ENCODE measurements around the gene SPINK9. TPM values are rescaled to one million over a fixed set of nuclear protein-coding genes. Genes with fewer than 3 reads are reported as not detected.

The SPINK9 gene
- total and polyA plus RNA-seq, 5 experiments from 2014 or later = not detected

DNA sequence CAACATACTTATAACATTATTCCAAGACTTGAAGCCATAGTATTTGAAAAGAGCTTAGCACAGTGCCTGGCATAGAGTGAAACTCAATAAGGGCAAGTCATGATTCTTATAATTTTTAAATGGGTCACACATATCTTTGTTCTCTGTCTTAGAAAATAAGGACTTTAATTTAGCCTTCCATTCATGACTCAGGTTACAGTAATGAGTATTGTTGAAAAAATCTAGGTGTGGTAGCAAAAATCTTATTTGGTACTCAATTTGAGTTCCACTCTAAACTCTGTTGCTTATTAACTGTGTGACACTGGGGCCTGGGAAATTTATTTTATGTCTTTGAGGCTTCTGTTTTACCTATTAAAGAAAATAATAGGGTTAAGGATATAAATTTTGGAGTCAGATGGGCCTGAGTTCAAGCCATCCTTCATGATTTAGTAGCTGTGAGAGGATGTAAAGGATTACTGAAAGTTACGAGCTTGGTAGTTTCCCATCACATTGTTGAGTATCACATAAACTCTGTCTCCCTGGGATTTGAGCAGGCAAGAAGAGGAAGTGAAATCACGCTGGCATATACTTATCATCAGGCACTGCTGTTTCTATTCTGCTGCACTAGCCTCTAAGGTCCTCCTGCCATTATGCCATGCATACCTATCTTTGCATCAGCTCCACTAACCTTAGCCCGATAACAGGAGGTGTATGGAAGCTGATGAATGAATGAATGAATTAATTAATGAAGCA is 1.5 kb downstream of the SPINK9 start:
- peaks cover 0 to 4% (median 0%) of the 10 kb centered on the region in 9 donors for H3K9me3 Mint-ChIP-seq
- peaks cover 5 to 11% (median 7%) of the 10 kb centered on the region in 3 donors for H3K36me3 Mint-ChIP-seq
- peaks cover 0 to 1% (median 0%) of the 10 kb centered on the region in 5 donors for H3K27me3 Mint-ChIP-seq
- H3K4me1 Mint-ChIP-seq = no peaks in the 10 kb centered on the region
- H3K27ac Mint-ChIP-seq = no peak overlapping the region
- DNase-seq (no peak), ATAC-seq (no peak)
- POLR2A ChIA-PET = no interaction called here
- no peak overlapping the region for H3K4me3 Mint-ChIP-seq

DNA sequence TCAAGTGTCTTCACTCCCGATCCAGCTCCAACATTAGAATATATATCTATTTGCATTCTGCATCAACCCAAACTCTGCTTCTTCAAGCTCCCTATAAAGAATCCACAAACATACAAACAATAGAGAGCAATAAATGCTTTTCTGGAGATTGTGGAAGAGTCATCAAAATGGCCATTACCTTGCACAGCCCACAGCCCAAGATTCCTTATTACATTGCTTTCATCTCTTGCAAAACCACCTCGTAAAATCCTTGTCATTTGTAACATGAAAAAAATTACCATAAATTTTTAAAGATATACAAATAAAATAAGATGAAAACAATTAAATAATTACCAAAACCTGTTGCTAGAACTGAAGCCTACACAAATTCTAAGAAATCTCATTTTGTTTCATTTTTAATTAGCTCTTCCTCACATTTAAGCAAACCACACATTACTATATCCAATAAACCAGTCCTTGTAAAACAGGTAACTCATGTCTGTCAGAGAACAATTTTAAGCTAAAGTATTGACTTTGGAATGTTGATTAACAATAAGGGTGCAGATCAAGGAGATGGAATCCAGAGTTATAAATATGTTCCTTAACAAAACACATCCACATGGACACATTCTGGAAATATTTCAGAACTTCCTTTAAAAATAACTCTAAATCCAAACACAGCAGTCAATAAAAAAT is 7.1 kb downstream of the SPINK9 start:
- Mint-ChIP-seq H3K36me3 (peaks cover 5 to 6% (median 5%) of the 10 kb centered on the region in 3 donors), H3K27me3 (no peaks in the 10 kb centered on the region), H3K4me3 (no peak overlapping the region), H3K27ac (no peak overlapping the region), H3K9me3 (no peaks in the 10 kb centered on the region), H3K4me1 (no peaks in the 10 kb centered on the region)
- ATAC-seq = no peak
- POLR2A ChIA-PET = no interaction called here
- no peak for DNase-seq

- H3K4me1 Mint-ChIP-seq = no peaks in the 10 kb centered on the region
- no peaks in the 10 kb centered on the region for H3K27me3 Mint-ChIP-seq
- POLR2A ChIA-PET = no interaction called here
- no peak overlapping the region for H3K27ac Mint-ChIP-seq
- H3K4me3 Mint-ChIP-seq = no peak overlapping the region
- H3K9me3 Mint-ChIP-seq = no peaks in the 10 kb centered on the region
- DNase-seq (no peak), ATAC-seq (no peak)
- peaks cover 5 to 7% (median 6%) of the 10 kb centered on the region in 3 donors for H3K36me3 Mint-ChIP-seq
These were observed 7.7 kb downstream of the SPINK9 start for GRCh38 chr5:148343046-148343407.

DNA sequence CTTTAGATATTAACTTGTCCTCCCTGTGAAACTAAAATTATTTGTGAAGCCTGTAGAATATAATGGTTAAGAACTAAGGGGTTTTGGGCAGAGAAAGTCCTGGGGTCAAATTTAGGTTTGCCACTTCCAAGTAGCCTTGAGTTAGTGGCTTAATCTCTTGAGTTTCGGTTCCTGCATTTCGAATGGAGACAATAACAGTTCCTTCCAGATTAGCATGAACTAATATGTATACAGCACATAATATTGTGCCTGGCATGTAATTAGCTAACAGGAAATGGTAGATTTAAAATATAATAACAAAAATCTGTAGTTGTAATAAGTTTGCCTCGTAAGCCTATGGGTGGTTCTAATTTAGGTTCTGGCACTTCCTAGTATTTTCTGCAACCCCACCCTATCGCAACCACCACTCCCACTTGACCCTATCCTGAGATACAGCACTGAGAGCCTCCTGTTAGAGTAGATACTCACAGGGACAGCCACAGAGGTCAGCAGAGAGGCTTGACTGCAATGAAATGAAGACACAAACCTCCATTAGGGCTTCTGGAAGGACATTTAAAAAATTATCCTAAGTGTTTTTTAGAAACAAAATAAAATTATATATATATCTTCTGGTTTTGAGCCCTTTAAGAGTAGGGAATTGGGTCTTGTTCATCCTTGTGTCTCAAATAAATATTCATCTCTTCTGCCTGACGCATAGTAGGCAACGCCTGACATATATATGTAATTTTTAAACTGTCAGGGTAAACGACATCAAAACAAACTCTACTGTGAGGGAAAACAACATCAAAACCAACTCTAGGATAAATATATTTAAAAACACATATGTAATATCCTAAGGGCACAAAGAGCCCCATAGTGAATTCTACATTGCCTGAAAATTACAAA is 8.5 kb downstream of the SPINK9 start:
- H3K4me1 Mint-ChIP-seq = no peaks in the 10 kb centered on the region
- H3K9me3 Mint-ChIP-seq = no peaks in the 10 kb centered on the region
- peaks cover 5 to 10% (median 6%) of the 10 kb centered on the region in 3 donors for H3K36me3 Mint-ChIP-seq
- H3K27ac Mint-ChIP-seq = no peak overlapping the region
- H3K4me3 Mint-ChIP-seq = no peak overlapping the region
- POLR2A ChIA-PET = no interaction called here
- DNase-seq (no peak), ATAC-seq (no peak)
- H3K27me3 Mint-ChIP-seq = no peaks in the 10 kb centered on the region

- H3K9me3 Mint-ChIP-seq = no peaks in the 10 kb centered on the region
- DNase-seq (no peak), ATAC-seq (no peak)
- H3K4me3 Mint-ChIP-seq = no peak overlapping the region
- H3K27me3 Mint-ChIP-seq = no peaks in the 10 kb centered on the region
- no peak overlapping the region for H3K27ac Mint-ChIP-seq
- no peaks in the 10 kb centered on the region for H3K4me1 Mint-ChIP-seq
- POLR2A ChIA-PET = no interaction called here
- H3K36me3 Mint-ChIP-seq = peaks cover 0 to 5% (median 3%) of the 10 kb centered on the region in 3 donors
These were observed 12.3 kb downstream of the SPINK9 start for GRCh38 chr5:148347706-148348105.

DNA sequence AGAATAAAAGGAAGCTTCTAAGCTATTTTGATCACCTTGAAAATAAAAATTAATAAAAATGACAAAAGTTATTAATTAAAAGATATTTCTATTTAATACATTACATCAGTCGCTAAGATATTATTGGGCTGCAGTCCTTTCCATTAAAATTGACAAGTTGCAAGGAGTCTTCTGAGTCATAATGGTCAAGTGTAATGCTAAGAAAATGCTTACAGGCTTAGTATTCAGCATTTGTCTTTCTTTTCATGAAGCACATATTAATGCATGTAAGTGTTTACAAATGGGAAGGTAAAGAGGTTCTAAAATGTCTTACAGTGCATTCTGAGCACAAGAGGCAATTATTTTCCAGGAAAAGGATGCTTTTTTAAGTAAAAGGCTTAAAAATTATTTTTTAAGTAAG is 17.3 kb downstream of the SPINK9 start:
- H3K27ac Mint-ChIP-seq = no peak overlapping the region
- ATAC-seq (no peak), DNase-seq (no peak)
- peaks cover 0 to 3% (median 3%) of the 10 kb centered on the region in 3 donors for H3K36me3 Mint-ChIP-seq
- no peaks in the 10 kb centered on the region for H3K27me3 Mint-ChIP-seq
- no peaks in the 10 kb centered on the region for H3K4me1 Mint-ChIP-seq
- POLR2A ChIA-PET = no interaction called here
- H3K4me3 Mint-ChIP-seq = no peak overlapping the region
- no peaks in the 10 kb centered on the region for H3K9me3 Mint-ChIP-seq

- Mint-ChIP-seq H3K27ac (no peak overlapping the region), H3K9me3 (no peaks in the 10 kb centered on the region), H3K4me1 (no peaks in the 10 kb centered on the region), H3K36me3 (peaks cover 0 to 3% (median 0%) of the 10 kb centered on the region in 3 donors), H3K4me3 (no peak overlapping the region), H3K27me3 (no peaks in the 10 kb centered on the region)
- POLR2A ChIA-PET = no interaction called here
- DNase-seq = no peak
- ATAC-seq = no peak
These were observed 18.3 kb downstream of the SPINK9 start for GRCh38 chr5:148353634-148354033.

- Mint-ChIP-seq H3K4me1 (no peaks in the 10 kb centered on the region), H3K27ac (no peak overlapping the region), H3K4me3 (no peak overlapping the region), H3K27me3 (peaks cover 0 to 4% (median 1%) of the 10 kb centered on the region in 5 donors), H3K9me3 (peaks cover 0 to 29% (median 11%) of the 10 kb centered on the region in 9 donors), H3K36me3 (peaks cover 0 to 30% (median 17%) of the 10 kb centered on the region in 3 donors)
- ATAC-seq (no peak), DNase-seq (no peak)
- POLR2A ChIA-PET = no interaction called here
These were observed 29.0 kb downstream of the SPINK9 start for GRCh38 chr5:148364343-148364742.

- POLR2A ChIA-PET = no interaction called here
- H3K27me3 Mint-ChIP-seq = peaks cover 0 to 3% (median 1%) of the 10 kb centered on the region in 5 donors
- no peaks in the 10 kb centered on the region for H3K4me1 Mint-ChIP-seq
- peaks cover 0 to 19% (median 13%) of the 10 kb centered on the region in 9 donors for H3K9me3 Mint-ChIP-seq
- peaks cover 10 to 21% (median 15%) of the 10 kb centered on the region in 3 donors for H3K36me3 Mint-ChIP-seq
- ATAC-seq (no peak), DNase-seq (no peak)
- H3K4me3 Mint-ChIP-seq = no peak overlapping the region
- no peak overlapping the region for H3K27ac Mint-ChIP-seq
These were observed 32.9 kb downstream of the SPINK9 start for GRCh38 chr5:148368299-148368698.

- peaks cover 11 to 19% (median 15%) of the 10 kb centered on the region in 3 donors for H3K36me3 Mint-ChIP-seq
- peaks cover 0 to 3% (median 0%) of the 10 kb centered on the region in 4 donors for H3K4me1 Mint-ChIP-seq
- DNase-seq = no peak
These were observed 36.9 kb downstream of the SPINK9 start for GRCh38 chr5:148372166-148372725.

GRCh38 chr5:148372893-148373292 is 37.5 kb downstream of the SPINK9 start:
- DNase-seq = no peak
- H3K4me3 Mint-ChIP-seq = no peak overlapping the region
- no peak overlapping the region for H3K27ac Mint-ChIP-seq
- H3K27me3 Mint-ChIP-seq = peaks cover 0 to 3% (median 0%) of the 10 kb centered on the region in 5 donors
- peaks cover 0 to 3% (median 0%) of the 10 kb centered on the region in 4 donors for H3K4me1 Mint-ChIP-seq
- H3K36me3 Mint-ChIP-seq = peaks cover 15 to 22% (median 18%) of the 10 kb centered on the region in 3 donors
- POLR2A ChIA-PET = no interaction called here
- ATAC-seq = no peak
- H3K9me3 Mint-ChIP-seq = peaks cover 0 to 16% (median 10%) of the 10 kb centered on the region in 9 donors

More at GRCh38 chr5:148372166-148372725, 36.9 kb downstream of the SPINK9 start:
- H3K9me3 Mint-ChIP-seq = peaks cover 0 to 18% (median 13%) of the 10 kb centered on the region in 9 donors
- H3K4me3 Mint-ChIP-seq = no peak overlapping the region
- POLR2A ChIA-PET = no interaction called here
- no peak for ATAC-seq
- H3K27me3 Mint-ChIP-seq = peaks cover 0 to 3% (median 0%) of the 10 kb centered on the region in 5 donors
- no peak overlapping the region for H3K27ac Mint-ChIP-seq

- POLR2A ChIA-PET = no interaction called here
- peaks cover 0 to 8% (median 7%) of the 10 kb centered on the region in 4 donors for H3K4me1 Mint-ChIP-seq
- ATAC-seq = peak; percentile 44 to 61
- H3K27me3 Mint-ChIP-seq = no peaks in the 10 kb centered on the region
- peak overlapping the region in 1 of 10 donors; percentile 9 for H3K27ac Mint-ChIP-seq
- peaks cover 0 to 10% (median 2%) of the 10 kb centered on the region in 9 donors for H3K9me3 Mint-ChIP-seq
- peaks cover 18 to 19% (median 18%) of the 10 kb centered on the region in 3 donors for H3K36me3 Mint-ChIP-seq
- peak in 4 of 10 donors; percentile 7 to 36 (median 22) for DNase-seq
- H3K4me3 Mint-ChIP-seq = no peak overlapping the region
These were observed 39.5 kb downstream of the SPINK9 start for GRCh38 chr5:148374690-148375360.
